Kasumi-1 (cell line): ENCODE measurements around the gene SLC6A4.

Source experiments
- DNase-seq, 2 experiments: peaks; one replicate each; lab custom pipeline; 2025; lab: John Stamatoyannopoulos, UW

SLC6A4 gene

GRCh38 chr17:30235386-30236296, at the start of gene SLC6A4:
SLC6A4 (minus strand) TSS chr17:30235697; CDS start chr17:30221958, 13,739 bp downstream.
- peak in 1 of 2 experiments; percentile 10 for DNase-seq

DNA sequence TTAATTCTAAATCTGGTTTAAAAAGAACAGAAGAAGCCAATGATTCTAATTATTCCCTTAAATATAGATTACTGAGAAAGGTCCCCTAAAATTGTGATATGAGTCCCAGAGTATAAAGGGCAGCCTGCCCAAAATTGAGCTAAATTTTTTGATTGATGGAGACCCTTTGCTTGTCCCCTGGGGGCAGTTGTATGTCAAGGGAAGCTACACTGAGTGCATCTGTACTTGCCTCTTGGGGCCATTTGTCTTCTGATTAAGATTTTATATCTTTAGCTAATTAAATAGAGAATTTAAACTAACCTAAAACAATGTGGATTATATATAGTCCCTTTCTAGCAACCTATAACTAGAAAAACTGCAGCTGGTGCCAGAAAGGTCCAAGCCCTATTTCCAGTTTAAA, 43.7 kb upstream of the SLC6A4 start:
- no peak for DNase-seq

DNA sequence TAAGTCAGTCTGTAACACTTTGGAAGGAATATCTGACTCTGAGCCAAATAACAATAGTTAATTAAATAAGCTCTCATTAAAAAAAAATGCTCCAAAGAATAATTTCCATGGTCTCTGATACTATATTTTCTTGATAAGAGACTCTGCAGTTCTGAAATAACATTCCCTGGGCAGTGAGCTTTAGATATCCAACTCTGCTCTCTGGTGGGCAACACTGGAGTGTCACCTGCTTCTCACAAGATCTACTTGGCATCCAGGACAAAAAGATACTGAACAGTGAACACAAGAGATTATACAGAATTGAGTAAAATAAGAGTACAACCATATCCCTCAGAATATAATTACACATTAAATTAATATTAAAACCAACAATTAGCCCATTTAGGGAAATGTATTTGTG, 42.5 kb upstream of the SLC6A4 start:
- DNase-seq: peak; percentile 51 to 63

DNA sequence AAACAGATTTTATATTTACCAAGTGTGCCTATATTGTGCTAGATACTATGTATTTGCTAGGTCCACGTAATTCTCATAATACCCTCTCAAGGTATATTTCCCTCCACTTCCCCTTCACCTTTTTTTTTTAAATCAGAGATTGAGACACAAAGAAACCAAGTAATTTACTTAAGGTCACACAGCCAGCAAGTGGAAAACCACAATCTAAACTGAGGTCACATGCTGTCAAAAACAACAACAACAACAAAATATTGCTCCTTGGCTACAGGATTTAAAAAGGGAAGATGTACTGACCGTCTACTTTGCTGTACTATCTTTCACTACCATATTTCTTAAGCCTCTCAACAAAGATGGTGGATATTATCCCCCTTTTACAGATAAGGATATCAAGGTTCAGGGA, 40.4 kb upstream of the SLC6A4 start:
- DNase-seq: no peak

- DNase-seq: no peak
Observed at GRCh38 chr17:30274887-30275286, 39.4 kb upstream of the SLC6A4 start.

GRCh38 chr17:30273373-30273772, 37.9 kb upstream of the SLC6A4 start:
- DNase-seq: peak; percentile 76 to 84

GRCh38 chr17:30271102-30271501, 35.6 kb upstream of the SLC6A4 start:
- DNase-seq: no peak

- DNase-seq: no peak
Observed at GRCh38 chr17:30267625-30268024, 32.1 kb upstream of the SLC6A4 start.

DNA sequence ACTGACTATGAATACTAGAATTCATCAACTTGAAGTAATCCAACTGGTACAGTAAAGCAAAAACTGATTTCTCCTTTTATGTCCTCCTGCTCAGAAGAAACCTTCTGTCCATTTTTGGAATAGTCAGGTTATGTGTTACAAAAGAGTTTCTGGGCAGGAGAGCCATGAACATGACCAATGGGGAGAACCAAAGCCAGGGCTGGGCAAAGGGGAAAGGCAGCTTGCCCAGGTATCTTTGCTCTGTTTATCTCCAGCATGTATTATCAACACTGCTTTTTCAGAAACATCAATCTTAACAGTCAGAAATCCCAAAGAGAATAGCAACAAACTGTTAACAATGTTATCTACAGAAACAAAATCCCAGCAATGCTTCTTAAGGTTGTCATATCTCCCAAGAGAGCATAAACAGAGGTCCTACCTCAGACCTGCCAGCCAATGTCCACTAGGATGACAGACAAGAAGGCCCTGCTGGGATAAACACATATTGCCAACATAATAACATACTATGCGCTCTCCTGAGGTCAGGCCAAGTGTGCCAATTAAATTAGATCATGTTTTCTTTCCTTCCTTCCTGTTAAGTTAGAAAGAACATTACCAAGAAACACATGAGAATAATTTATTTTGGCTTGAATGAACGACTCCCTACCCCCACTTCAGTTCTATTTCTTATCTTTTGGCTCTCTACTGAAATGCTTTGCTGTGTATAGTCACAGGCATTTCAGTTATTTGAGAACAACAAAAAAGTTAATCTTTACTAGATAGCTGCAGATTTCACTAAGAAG, 28.2 kb upstream of the SLC6A4 start:
- no peak for DNase-seq

- no peak for DNase-seq
Observed at GRCh38 chr17:30256756-30257506, 21.4 kb upstream of the SLC6A4 start.

- no peak for DNase-seq
Observed at GRCh38 chr17:30254150-30254549, 18.7 kb upstream of the SLC6A4 start.

GRCh38 chr17:30253312-30253711, 17.8 kb upstream of the SLC6A4 start:
- DNase-seq: no peak

DNA sequence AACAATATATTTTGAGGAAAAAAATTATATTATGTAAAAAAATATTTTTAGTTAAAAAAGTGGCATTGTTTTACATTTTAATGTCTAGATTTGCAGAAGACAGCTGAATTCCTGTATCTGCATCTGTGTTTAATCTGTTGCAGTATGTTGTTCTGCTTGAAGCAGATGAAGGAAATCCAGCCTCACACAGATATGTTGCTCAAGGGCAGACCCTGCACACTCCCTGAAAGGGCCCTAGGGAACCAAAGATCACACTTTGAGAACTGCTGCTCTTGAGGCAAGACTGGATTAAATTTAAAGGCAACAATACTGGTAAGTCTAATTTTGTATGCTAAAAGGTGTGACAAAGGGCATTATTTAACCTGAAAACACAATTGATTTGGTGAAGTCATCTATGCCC, 16.4 kb upstream of the SLC6A4 start:
- no peak for DNase-seq

- no peak for DNase-seq
Observed at GRCh38 chr17:30249460-30249859, 14.0 kb upstream of the SLC6A4 start.

DNA sequence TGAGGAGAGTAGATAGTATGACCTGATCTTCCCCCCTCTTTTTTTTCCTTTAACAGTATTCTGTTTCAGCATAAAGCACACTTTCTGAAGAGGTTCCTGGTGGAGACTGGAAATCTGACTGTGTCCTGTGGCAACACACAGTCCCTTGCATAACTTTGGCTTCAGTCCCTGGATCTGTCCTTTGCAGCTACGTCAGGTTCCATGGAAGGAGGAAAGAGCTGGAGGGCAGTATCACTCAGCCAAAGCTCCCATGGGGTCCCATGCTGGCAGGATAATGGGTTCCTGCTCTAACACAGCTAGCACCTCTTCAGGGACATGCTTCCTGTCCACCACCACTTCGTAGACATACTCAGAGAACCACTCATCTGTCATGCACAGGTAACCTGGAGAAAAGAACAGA, 13.3 kb upstream of the SLC6A4 start:
- no peak for DNase-seq

DNA sequence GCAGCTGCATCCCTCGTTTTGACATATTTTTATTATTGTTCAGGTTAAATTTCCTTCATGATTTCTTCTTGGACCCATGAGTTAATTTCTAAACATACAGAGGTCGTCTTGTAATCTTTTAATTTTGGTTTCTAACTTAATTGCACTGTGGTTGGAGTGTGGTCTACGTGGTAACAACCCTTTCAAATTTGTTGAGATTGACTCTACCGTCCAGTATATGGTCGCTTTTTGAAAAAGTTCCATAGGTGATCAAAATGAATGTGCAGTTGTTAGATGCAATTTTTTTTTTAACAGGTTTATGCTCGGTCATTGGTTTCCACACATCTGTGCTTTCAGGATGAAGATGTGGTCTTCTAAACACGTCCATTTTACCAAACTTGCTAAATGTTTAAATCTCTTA, 11.0 kb upstream of the SLC6A4 start:
- DNase-seq: no peak

DNA sequence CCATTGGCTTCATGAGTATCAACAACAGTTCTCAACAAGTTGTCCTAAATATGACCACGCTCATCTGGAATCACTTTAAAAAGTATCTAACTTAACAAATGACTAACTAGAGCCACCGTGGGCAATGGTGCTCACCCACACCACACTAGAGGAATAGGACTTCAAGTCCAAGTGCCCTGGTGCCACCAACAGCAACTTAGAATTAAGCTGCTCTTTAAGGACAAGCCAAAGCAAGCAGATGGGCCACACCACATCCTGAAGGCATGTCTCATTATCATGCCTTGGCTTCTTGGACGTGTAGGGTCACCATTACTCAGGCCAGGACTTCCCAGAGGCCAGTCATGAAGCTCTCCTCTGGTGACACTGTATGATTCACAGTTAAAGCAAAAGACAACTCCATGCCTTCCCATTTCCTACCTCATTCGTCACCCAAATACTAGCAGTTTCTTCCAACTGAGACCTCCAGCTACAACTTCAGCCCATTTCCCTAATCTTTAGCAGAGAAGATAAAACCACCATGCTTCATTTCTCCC, 9.4 kb upstream of the SLC6A4 start:
- DNase-seq: no peak

DNA sequence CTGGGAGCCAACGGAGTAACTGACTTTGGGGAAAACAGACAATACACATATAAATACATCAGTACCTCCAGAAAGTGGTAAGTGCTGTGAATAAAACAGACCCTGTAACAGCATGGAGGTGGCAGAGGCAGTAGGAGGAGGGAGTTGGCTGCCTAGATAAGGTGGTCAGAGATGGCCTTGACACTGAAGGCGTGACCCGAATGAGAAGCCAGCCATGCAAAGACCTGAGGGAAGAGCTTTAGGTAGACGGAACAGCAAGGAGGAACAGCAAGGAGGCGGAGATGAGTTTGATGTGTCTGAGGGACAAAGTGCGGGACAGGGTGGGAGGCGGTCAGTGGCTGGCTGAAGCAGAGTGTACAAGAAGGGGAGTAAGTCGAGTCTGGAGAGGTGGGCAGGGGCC, 8.1 kb upstream of the SLC6A4 start:
- no peak for DNase-seq

DNA sequence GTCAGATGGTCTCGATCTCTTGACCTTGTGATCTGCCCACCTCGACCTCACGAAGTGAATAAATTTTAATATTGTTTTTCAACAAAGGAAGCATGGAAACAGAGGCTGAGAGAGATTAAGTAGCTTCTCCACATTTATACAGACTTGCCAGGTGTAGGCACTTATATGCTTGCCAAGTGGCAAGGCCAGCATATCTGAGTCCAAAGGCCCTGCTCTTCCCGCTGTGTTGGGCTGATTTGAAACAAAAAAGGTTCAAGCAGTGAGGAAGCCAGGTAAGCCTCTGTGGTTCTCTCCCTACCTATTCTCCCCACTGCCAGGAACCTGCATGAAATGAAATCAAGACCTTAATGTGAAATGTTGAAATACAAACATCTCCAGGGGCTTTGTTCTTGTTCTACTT, 7.5 kb upstream of the SLC6A4 start:
- no peak for DNase-seq

DNA sequence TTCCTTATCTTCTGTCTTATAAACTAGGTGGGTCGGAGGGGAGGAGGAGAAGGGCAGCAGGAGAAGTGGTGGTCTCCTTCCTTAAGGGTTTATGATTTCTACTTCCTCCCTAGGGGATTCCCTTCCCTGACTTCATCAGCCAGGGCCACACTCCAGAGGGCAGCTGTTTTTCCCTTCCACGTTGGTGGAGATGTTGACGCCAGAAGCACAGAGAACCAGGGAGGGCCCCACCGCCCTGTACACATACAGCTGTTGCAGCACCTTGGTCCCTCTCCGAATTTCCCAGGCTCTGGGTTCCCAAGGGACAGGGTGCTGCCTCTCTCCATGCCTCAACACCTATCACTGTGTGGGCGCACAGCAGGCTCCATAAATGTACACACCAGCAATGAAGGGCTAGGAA, 5.6 kb upstream of the SLC6A4 start:
- no peak for DNase-seq

DNA sequence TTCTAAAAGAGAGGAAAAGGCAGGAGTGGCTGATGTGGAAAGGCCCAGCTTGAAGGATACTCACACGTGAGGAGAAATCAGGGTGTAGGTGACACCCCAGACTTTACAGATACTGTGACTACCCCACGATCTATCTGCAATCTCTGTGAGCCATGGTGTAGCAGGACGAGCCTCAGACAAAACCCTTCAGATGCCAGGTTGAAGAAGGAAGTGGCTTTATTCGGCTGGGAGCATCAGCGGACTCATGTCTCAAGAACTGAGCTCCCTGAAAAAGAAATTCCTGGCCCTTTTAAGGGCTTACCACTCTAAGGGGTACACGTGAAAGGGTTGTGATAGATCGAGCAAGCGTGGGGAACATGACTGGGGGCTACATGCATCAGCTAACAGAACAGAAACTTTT, 4.7 kb upstream of the SLC6A4 start:
- no peak for DNase-seq

DNA sequence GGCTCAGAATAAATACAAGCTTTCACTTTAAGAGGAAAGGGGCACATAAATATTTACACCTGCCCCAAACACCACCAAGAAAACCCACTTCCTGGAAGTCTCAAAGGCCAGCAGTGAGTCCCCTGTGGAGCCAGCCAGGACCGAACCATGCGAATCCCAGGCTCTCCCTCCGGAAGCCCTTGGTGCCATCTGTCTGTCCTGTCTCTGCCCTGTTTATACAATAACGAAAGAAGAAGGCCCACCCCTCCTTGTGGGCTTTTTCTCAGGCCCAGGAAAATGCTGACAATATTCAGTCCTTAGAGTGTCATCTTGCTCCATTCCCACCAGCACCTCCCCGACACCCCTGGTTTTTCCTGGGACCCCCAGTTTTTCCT, 3.6 kb upstream of the SLC6A4 start:
- DNase-seq: no peak
